ENCODE data around the gene RAD50. TPM values are rescaled to one million over a fixed set of nuclear protein-coding genes. Genes with fewer than 3 reads are reported as not detected.
"Not testable (repeated sequence)": the region's sequence is repeated elsewhere in the genome, so short reads cannot be mapped to it uniquely, and the experiment has no call there.

Gene RAD50
- total and polyA plus RNA-seq, 12 donors, result 5.4 to 41.6 (median 28.7) TPM

DNA sequence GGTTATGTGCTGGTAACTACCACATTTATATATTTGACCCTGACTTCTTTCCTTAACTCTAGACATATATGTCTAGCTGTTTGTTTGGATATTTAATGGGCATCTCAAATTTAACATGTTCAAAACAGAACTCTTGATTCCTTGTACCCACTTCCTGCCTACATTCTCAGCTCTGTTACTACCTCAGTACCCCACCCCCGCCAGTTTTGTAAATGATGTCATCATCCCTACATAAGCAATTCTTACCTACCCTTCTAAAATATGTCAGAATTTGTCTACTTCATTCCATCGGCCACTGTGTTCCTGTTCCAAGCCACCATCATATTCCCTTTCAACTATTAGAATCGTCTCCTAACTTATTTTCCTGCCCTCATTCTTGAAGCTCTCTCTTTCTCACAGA, 4.8 kb downstream of the RAD50 start:
- peaks cover 0 to 8% of the 10 kb centered on the region in 2 donors for H3K36me3 ChIP-seq (replicated peaks in 1 of 2)
- H3K9me3 ChIP-seq (replicated peaks in 1 of 3), result peaks cover 0 to 8% (median 0%) of the 10 kb centered on the region in 3 donors
- intact Hi-C loops (cut with DNase I), result no loop called here
- H3K27ac ChIP-seq, result no peak overlapping the region
- TF ChIP-seq CTCF (IDR thresholded peaks at IDR 0.05) (no peak), POLR2A (IDR thresholded peaks at IDR 0.05) (no peak)
- 94 to 98% (median 97%) methylated on average over 3 of the region's 3 CpGs for WGBS, 4 donors
- H3K4me3 ChIP-seq, result no peak overlapping the region
- peaks cover 0 to 20% of the 10 kb centered on the region in 2 donors for H3K4me1 ChIP-seq (replicated peaks in 1 of 2)
- H3K27me3 ChIP-seq, result no peaks in the 10 kb centered on the region
- DNase-seq, result no peak

- H3K9me3 ChIP-seq (replicated peaks in 1 of 3); H3K36me3 ChIP-seq (replicated peaks in 1 of 2); DNase-seq; H3K4me3 ChIP-seq; H3K27ac ChIP-seq; H3K4me1 ChIP-seq (replicated peaks in 1 of 2); intact Hi-C loops (cut with DNase I); H3K27me3 ChIP-seq: not testable (repeated sequence)
- 97 to 100% (median 99%) methylated on average over 2 of the region's 2 CpGs for WGBS, 4 donors
Measured at GRCh38 chr5:132564555-132564954, 7.8 kb downstream of the RAD50 start.

- H3K9me3 ChIP-seq (replicated peaks in 1 of 3), result peaks cover 0 to 8% (median 0%) of the 10 kb centered on the region in 3 donors
- no peak for DNase-seq
- H3K4me3 ChIP-seq, result no peak overlapping the region
- 87 to 97% (median 95%) methylated on average over 1 of the region's 1 CpG for WGBS, 4 donors
- H3K27me3 ChIP-seq, result no peaks in the 10 kb centered on the region
- intact Hi-C loops (cut with DNase I), result no loop called here
- no peaks in the 10 kb centered on the region for H3K36me3 ChIP-seq (replicated peaks in 1 of 2)
- no peak overlapping the region for H3K27ac ChIP-seq
- no peaks in the 10 kb centered on the region for H3K4me1 ChIP-seq (replicated peaks in 1 of 2)
- no peak for TF ChIP-seq CTCF (IDR thresholded peaks at IDR 0.05)
- no peak for TF ChIP-seq POLR2A (IDR thresholded peaks at IDR 0.05)
Measured at GRCh38 chr5:132566657-132567056, 9.9 kb downstream of the RAD50 start.

GRCh38 chr5:132576123-132576522, 19.3 kb downstream of the RAD50 start:
- no peaks in the 10 kb centered on the region for H3K9me3 ChIP-seq (replicated peaks in 1 of 3)
- no peaks in the 10 kb centered on the region for H3K27me3 ChIP-seq
- TF ChIP-seq CTCF (IDR thresholded peaks at IDR 0.05) (no peak), POLR2A (IDR thresholded peaks at IDR 0.05) (no peak)
- no peak for DNase-seq
- peaks cover 0 to 30% of the 10 kb centered on the region in 2 donors for H3K36me3 ChIP-seq (replicated peaks in 1 of 2)
- no peaks in the 10 kb centered on the region for H3K4me1 ChIP-seq (replicated peaks in 1 of 2)
- H3K4me3 ChIP-seq, result no peak overlapping the region
- 91 to 100% (median 95%) methylated on average over 1 of the region's 1 CpG for WGBS, 4 donors
- intact Hi-C loops (cut with DNase I), result no loop called here
- no peak overlapping the region for H3K27ac ChIP-seq

GRCh38 chr5:132584560-132584959, 27.8 kb downstream of the RAD50 start:
- 89 to 100% (median 100%) methylated on average over 1 to 2 of the region's 2 CpGs for WGBS, 4 donors
- H3K27me3 ChIP-seq; H3K4me1 ChIP-seq (replicated peaks in 1 of 2); intact Hi-C loops (cut with DNase I); H3K27ac ChIP-seq; H3K9me3 ChIP-seq (replicated peaks in 1 of 3); H3K4me3 ChIP-seq; DNase-seq: not testable (repeated sequence)
- H3K36me3 ChIP-seq (replicated peaks in 1 of 2), result peaks cover 0 to 23% of the 10 kb centered on the region in 2 donors

All from adrenal gland (tissue), 12 donors.